Mucosa of stomach (tissue), 1 donor: ENCODE measurements around the gene XRCC5.

Experiments
- H3K27me3 ChIP-seq: one replicate; pipeline ENCODE4 v1.7.0; 2013; ENCODE audit warnings: mild to moderate bottlenecking, low read length; ENCODE audit not compliant: control insufficient read depth, insufficient read depth
- H3K36me3 ChIP-seq: one replicate; pipeline ENCODE4 v1.7.0; 2013; ENCODE audit warnings: low read length; ENCODE audit not compliant: control insufficient read depth, insufficient read depth
- H3K4me1 ChIP-seq: one replicate; pipeline ENCODE4 v1.7.0; 2013; ENCODE audit warnings: mild to moderate bottlenecking, low read length; ENCODE audit not compliant: control insufficient read depth, insufficient read depth
- H3K4me3 ChIP-seq: one replicate; pipeline ENCODE4 v1.7.0; 2013; ENCODE audit warnings: low read length
- H3K9ac ChIP-seq: one replicate; pipeline ENCODE4 v1.7.0; 2013; ENCODE audit warnings: mild to moderate bottlenecking, low read length, moderate library complexity
- H3K9me3 ChIP-seq: one replicate; pipeline ENCODE4 v1.7.0; 2013; ENCODE audit warnings: mild to moderate bottlenecking, low read length, moderate library complexity; ENCODE audit not compliant: control insufficient read depth
- donor health status: Pancreatic carcinoma.

Gene XRCC5

GRCh38 chr2:216233281-216233995 is 124.3 kb downstream of the XRCC5 start:
- H3K36me3 ChIP-seq, result no peaks in the 10 kb centered on the region
- H3K4me3 ChIP-seq, result no peak overlapping the region
- no peaks in the 10 kb centered on the region for H3K27me3 ChIP-seq
- H3K9me3 ChIP-seq, result no peaks in the 10 kb centered on the region
- no peaks in the 10 kb centered on the region for H3K4me1 ChIP-seq
- no peak overlapping the region for H3K9ac ChIP-seq

- H3K36me3 ChIP-seq, result no peaks in the 10 kb centered on the region
- no peak overlapping the region for H3K4me3 ChIP-seq
- no peaks in the 10 kb centered on the region for H3K9me3 ChIP-seq
- no peaks in the 10 kb centered on the region for H3K27me3 ChIP-seq
- no peaks in the 10 kb centered on the region for H3K4me1 ChIP-seq
- no peak overlapping the region for H3K9ac ChIP-seq
These were observed 125.0 kb downstream of the XRCC5 start for GRCh38 chr2:216234106-216234505.

GRCh38 chr2:216235462-216235861 is 126.3 kb downstream of the XRCC5 start:
- Histone ChIP-seq H3K36me3 (no peaks in the 10 kb centered on the region), H3K9me3 (no peaks in the 10 kb centered on the region), H3K4me1 (no peaks in the 10 kb centered on the region), H3K4me3 (no peak overlapping the region), H3K27me3 (no peaks in the 10 kb centered on the region), H3K9ac (no peak overlapping the region)

GRCh38 chr2:216235896-216236295 is 126.7 kb downstream of the XRCC5 start:
- no peaks in the 10 kb centered on the region for H3K27me3 ChIP-seq
- no peak overlapping the region for H3K9ac ChIP-seq
- H3K4me3 ChIP-seq, result no peak overlapping the region
- H3K4me1 ChIP-seq, result no peaks in the 10 kb centered on the region
- no peaks in the 10 kb centered on the region for H3K9me3 ChIP-seq
- H3K36me3 ChIP-seq, result no peaks in the 10 kb centered on the region

- Histone ChIP-seq H3K9ac (no peak overlapping the region), H3K4me1 (no peaks in the 10 kb centered on the region), H3K27me3 (no peaks in the 10 kb centered on the region), H3K4me3 (no peak overlapping the region), H3K36me3 (no peaks in the 10 kb centered on the region), H3K9me3 (no peaks in the 10 kb centered on the region)
These were observed 127.3 kb downstream of the XRCC5 start for GRCh38 chr2:216236486-216236885.

- H3K4me1 ChIP-seq, result no peaks in the 10 kb centered on the region
- no peak overlapping the region for H3K4me3 ChIP-seq
- no peaks in the 10 kb centered on the region for H3K27me3 ChIP-seq
- H3K9ac ChIP-seq, result no peak overlapping the region
- H3K9me3 ChIP-seq, result no peaks in the 10 kb centered on the region
- no peaks in the 10 kb centered on the region for H3K36me3 ChIP-seq
These were observed 133.2 kb downstream of the XRCC5 start for GRCh38 chr2:216242365-216242764.

- Histone ChIP-seq H3K9ac (no peak overlapping the region), H3K36me3 (no peaks in the 10 kb centered on the region), H3K9me3 (no peaks in the 10 kb centered on the region), H3K27me3 (no peaks in the 10 kb centered on the region), H3K4me1 (no peaks in the 10 kb centered on the region), H3K4me3 (no peak overlapping the region)
These were observed 133.9 kb downstream of the XRCC5 start for GRCh38 chr2:216243026-216243425.

GRCh38 chr2:216245391-216245975 is 136.3 kb downstream of the XRCC5 start:
- no peak overlapping the region for H3K9ac ChIP-seq

GRCh38 chr2:216246766-216247165 is 137.6 kb downstream of the XRCC5 start:
- no peaks in the 10 kb centered on the region for H3K27me3 ChIP-seq
- no peak overlapping the region for H3K9ac ChIP-seq
- no peaks in the 10 kb centered on the region for H3K9me3 ChIP-seq
- no peaks in the 10 kb centered on the region for H3K4me1 ChIP-seq
- H3K36me3 ChIP-seq, result no peaks in the 10 kb centered on the region
- no peak overlapping the region for H3K4me3 ChIP-seq

More at GRCh38 chr2:216245391-216245975, 136.3 kb downstream of the XRCC5 start:
- Histone ChIP-seq H3K4me1 (no peaks in the 10 kb centered on the region), H3K4me3 (no peak overlapping the region), H3K9me3 (no peaks in the 10 kb centered on the region), H3K36me3 (no peaks in the 10 kb centered on the region), H3K27me3 (no peaks in the 10 kb centered on the region)
